GM18517 (cell line): ENCODE data around the gene HNRNPA3.
A peak's percentile ranks its signal among the peaks of the same experiment; 100 is the strongest.
"Not testable (repeated sequence)": the region's sequence is repeated elsewhere in the genome, so short reads cannot be mapped to it uniquely, and the experiment has no call there.

Experiments used
- ATAC-seq: cut with Tn5 transposase; IDR thresholded peaks from one replicate; pipeline ENCODE4 v1.9.1; 2021; ENCODE audit warnings: mild to moderate bottlenecking, moderate library complexity; ENCODE audit not compliant: unreplicated experiment

HNRNPA3 gene

GRCh38 chr2:177188482-177189469 lies 23.8 kb upstream of the HNRNPA3 start:
- no peak for ATAC-seq

DNA sequence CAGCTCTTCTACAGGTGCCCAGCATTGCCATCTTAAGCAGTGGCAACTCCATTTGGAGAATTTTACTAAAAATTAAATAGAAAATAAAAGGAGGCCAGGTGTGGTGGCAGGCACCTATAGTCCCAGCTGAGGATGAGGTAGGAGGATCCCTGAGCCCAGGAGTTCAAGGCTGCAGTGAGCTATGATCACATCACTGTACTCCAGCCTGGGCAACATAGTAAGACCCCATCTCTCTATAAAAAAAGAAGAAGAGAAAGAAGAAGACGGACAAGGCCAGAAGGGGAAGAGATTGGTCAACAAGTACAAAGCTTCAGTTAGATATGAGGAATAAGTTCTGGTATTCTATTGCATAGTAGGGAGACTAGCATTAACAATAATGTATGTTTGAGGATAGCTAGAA lies 21.7 kb upstream of the HNRNPA3 start:
- ATAC-seq, result no peak

GRCh38 chr2:177192788-177193187 lies 19.8 kb upstream of the HNRNPA3 start:
- ATAC-seq, result peak; percentile 40

DNA sequence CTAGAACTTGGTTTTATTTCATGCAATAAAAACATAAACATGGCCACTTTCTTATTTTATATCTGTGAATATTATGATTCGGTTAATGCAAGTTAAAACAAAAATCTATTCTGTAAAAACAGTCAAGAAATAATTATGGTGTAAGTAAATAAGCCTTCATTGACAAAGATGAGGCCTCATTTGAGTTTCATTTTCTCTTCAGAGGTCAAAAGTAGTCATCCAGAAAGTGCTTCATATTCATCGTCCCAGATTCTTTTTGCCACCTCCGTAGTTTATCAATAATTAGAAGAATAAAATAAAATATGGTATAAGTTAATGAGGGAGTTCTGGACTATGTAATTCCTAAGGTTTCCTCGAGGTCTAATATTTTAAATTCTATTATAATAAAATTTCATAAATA lies 19.4 kb upstream of the HNRNPA3 start:
- peak; percentile 69 for ATAC-seq

GRCh38 chr2:177195194-177195593 lies 17.4 kb upstream of the HNRNPA3 start:
- no peak for ATAC-seq

DNA sequence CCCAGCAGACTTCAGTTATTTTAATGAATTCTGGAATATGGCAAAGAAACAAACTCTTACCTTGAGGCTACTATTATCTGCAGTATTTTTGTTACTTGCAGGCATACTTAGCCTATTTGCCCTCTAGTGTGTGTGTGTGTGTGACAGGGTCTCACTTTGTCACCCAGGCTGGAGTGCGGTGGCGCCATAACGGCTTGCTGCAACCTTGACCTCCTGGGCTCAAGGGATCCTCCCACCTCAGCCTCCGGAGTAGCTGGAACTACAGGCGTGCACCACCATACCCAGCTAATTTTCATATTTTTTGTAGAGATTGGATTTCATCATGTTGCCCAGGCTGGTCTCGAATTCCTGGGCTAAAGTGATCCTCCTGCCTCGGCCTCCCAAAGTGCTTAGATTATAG lies 12.2 kb upstream of the HNRNPA3 start:
- not testable (repeated sequence) for ATAC-seq

DNA sequence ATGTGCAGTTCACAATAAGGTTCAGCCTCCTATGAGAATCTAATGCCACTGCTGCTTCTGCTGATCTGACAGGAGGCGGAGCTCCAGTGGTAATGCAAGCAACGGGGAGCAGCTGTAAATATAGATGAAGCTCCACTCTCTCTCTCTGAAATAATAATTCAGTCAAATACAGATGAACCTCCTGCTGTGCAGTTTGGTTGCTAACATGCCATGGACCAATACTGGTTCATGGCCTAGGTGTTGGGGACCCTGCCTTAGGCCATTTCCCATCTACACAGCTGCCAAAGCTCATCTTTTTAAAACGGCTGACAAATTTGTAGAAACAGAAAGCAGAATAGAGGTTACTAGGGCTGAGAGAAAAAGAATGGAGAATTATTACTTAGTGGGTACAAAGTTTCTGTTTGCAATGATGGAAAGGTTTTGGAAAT lies 10.7 kb upstream of the HNRNPA3 start:
- ATAC-seq, result no peak

- no peak for ATAC-seq
These were observed 8.2 kb upstream of the HNRNPA3 start for GRCh38 chr2:177204417-177204816.

GRCh38 chr2:177207101-177207500 lies 5.5 kb upstream of the HNRNPA3 start:
- ATAC-seq, result peak; percentile 69

- no peak for ATAC-seq
These were observed 1.4 kb upstream of the HNRNPA3 start for GRCh38 chr2:177211169-177211568.

DNA sequence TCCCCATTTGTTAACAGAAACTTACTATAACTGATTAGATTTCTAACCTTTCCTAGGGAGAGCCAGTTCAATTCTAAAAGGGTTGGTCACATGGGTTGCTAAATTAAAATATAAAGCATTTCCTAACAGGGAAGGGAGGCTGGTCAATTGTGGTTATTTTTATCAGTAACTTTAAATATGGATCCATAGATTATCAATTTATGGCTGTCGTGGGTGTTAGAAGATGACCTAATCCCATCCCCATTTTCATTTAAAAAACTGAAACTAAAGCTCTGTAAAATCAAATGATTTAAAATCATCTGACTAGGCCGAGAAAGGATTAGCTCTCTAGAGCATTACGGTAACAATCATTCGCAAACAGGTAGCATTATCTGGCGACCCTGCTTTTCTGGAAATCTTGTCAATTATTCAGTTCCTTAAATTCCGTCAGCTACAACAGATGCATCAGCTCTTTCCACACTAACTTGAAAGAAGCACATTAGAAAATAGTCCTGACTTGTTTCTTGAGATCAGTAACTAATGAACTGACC lies 953 bp upstream of the HNRNPA3 start:
- no peak for ATAC-seq

- ATAC-seq, result peak; percentile 53
These were observed 580 bp downstream of the HNRNPA3 start for GRCh38 chr2:177212891-177213856.

- ATAC-seq, result no peak
These were observed 4.8 kb downstream of the HNRNPA3 start for GRCh38 chr2:177217247-177217843.

DNA sequence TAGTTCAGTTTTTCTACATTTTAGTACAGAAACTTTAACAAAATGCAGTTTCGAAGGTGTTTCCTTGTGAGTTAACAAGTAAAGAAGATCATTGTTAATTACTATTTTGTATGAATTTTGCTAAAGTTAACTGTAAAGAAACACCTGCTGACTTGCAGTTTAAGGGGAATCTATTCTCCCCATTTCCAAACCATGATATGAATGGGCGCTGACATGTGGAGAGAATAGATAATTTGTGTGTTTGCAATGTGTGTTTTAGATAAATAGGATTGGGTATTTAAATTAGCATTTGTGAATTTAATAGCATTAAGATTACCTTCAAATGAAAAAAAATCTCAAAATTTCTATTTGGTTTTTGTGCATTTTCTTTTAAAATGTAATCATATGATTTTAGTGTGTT lies 7.2 kb downstream of the HNRNPA3 start:
- not testable (repeated sequence) for ATAC-seq

DNA sequence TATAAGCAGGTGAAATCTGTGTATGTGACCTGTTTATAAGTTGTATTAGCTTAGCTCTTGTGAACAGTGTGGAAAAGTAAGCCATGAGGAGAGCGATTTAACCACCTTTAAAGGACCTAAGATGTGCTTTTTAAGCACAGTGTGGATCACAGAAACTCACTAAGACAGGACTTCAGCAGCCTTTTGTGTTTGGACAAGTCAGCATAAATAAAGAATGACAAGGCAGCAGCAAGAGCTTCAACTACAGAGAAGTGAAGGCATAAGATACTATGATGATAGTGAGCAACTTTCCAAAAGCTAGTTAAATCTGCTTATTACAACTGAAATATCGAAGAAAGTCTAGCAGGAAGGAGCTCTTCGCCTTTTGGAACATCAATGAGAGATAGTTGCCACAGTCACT lies 8.9 kb downstream of the HNRNPA3 start:
- no peak for ATAC-seq

DNA sequence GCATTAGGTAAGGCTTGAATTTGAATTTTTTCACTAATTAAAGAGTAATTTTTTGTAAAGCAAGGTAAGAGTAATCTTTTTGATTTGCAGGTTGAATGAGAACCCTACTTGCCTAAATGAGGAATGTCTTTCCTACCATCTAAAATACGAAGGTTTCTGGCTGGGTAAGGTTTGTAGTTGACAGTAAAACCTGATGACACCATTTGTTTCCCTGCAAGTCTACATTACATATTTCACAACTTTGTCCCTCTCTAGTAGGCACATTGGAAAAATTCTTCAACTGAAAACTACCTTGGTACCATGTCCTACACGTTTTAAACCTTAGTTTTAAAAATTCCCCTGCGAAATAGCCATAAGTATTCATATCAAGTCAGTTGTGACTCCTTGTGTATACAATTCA lies 9.4 kb downstream of the HNRNPA3 start:
- ATAC-seq, result no peak

- ATAC-seq, result not testable (repeated sequence)
These were observed 10.8 kb downstream of the HNRNPA3 start for GRCh38 chr2:177223436-177223835.

DNA sequence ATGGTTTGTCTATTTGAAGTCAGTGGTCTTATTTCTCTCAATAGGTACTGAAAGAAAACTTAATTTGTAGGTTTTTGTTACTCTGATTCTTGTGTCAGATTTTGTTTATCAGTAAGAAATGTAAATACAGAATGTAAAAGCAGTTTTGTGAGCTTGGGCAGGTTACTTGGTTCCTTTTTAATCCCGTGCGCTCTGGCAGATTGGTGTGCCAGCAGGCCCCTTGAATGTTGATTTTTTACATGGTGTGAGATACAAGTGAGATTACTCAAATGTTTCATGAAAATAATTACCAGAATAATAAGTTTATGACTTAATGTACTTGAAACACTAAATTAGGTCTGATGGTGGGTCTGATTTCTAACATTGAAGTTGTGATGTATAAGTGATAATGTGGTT lies 13.4 kb downstream of the HNRNPA3 start:
- ATAC-seq, result no peak

DNA sequence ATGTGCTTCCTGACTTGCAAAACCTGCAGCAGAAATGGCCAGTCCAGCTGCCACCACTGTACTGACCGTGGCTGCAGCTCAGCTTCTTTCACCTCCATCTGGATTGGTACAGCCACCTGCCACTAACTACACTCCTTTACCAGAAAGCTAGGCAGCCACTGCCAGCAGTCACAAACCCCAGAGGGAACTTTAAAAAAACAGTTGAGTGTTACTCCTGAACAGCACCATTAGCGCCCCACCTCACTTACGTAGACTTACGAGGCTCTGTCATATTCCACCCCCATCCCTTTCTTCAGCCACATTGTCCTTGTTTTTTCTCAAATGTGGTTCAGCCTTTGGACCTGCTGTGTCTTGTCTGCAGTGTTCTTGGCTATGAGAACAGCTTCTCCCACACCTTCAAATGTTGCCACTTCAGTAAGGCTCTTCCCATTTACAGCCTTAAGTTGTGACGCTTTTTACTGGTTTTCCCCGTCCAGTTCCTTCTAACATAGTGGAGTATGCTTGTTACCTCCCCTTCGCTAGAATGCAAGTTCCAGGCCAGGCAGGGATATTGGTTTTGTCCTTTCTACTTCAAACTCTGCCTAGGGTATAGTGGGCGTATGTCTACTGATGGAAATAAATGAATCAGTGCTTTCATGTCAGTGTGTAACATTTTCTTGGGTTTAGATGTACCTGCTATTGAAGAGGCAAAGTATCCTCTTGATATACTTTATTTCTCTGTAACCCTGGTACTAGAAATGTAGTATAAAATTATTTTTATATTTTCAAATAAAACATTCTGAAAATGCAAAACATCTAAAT lies 17.0 kb downstream of the HNRNPA3 start:
- no peak for ATAC-seq

DNA sequence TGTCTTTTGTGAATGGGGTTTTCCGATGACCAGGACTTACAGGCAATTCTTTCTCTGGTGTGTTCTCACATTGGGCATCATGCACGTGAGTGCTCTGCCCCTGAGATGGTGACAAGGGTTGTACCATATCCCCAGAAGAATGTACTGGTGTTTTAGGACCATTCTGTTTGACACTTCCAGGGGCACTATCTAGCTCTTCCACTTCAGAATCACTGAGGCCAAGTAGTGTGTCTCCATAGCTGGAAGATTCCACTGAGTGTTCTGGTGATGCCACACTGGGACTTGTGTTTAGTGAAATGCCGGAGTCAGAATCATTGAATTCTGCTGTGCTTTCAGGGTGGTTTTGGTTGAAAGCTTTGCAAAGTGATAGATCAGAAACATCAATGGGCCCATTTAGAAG lies 18.7 kb downstream of the HNRNPA3 start:
- ATAC-seq, result no peak
